GM12872 (cell line): ENCODE results near the gene GRM5.

Experiments used
- TF ChIP-seq, protein P1 (sequence below): IDR thresholded peaks from 3 replicates; pipeline ENCODE4 v1.5.1; 2011; ENCODE audit warnings: low read depth, mild to moderate bottlenecking, low read length, moderate library complexity; ENCODE audit not compliant: insufficient read depth

Gene GRM5

GRCh38 chr11:88618327-88619070 lies 447.3 kb downstream of the GRM5 start:
- TF ChIP-seq, protein P1, sequence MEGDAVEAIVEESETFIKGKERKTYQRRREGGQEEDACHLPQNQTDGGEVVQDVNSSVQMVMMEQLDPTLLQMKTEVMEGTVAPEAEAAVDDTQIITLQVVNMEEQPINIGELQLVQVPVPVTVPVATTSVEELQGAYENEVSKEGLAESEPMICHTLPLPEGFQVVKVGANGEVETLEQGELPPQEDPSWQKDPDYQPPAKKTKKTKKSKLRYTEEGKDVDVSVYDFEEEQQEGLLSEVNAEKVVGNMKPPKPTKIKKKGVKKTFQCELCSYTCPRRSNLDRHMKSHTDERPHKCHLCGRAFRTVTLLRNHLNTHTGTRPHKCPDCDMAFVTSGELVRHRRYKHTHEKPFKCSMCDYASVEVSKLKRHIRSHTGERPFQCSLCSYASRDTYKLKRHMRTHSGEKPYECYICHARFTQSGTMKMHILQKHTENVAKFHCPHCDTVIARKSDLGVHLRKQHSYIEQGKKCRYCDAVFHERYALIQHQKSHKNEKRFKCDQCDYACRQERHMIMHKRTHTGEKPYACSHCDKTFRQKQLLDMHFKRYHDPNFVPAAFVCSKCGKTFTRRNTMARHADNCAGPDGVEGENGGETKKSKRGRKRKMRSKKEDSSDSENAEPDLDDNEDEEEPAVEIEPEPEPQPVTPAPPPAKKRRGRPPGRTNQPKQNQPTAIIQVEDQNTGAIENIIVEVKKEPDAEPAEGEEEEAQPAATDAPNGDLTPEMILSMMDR = no peak

GRCh38 chr11:88617226-88617625 lies 448.6 kb downstream of the GRM5 start:
- TF ChIP-seq, protein P1 = no peak

GRCh38 chr11:88604260-88604659 lies 461.5 kb downstream of the GRM5 start:
- TF ChIP-seq, protein P1 = no peak

GRCh38 chr11:88603091-88603867 lies 462.5 kb downstream of the GRM5 start:
- TF ChIP-seq, protein P1 = no peak

DNA sequence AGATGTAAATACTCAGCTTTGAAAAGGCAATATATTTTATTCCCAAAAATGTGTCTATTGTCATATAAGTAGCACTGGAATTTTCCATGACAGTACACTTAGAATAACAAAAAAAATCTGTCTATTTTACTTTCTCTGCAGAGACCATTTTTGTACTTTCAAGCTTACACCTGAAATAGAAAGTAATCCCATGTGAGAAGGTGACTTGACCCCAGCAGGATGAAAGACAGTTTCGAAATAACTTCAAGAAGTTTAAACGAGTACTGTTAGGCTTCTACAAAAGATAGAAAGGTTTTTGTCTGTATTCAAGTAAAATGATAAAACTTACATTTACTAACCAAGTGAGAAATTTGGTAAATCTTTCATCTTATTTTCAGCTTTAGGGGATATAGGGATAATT lies 468.4 kb downstream of the GRM5 start:
- TF ChIP-seq, protein P1 = no peak

DNA sequence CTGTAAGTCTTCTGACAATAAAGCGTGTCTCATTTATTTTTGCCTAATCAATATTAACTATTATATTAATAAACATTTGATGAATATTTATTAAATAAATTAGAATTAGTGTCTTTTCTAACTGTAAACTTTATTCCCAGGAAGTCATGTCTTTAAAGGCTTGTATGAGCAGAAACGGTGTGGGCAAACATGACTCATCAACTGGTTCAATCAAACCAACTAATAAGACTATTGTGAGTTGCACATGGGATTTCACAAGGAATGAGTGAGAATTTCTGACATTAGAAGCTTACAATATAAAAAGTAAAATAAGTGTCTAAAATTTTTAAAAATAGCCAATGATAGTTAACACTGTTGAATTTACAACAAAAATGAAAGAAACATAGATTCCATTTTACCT lies 469.0 kb downstream of the GRM5 start:
- TF ChIP-seq, protein P1 = no peak

DNA sequence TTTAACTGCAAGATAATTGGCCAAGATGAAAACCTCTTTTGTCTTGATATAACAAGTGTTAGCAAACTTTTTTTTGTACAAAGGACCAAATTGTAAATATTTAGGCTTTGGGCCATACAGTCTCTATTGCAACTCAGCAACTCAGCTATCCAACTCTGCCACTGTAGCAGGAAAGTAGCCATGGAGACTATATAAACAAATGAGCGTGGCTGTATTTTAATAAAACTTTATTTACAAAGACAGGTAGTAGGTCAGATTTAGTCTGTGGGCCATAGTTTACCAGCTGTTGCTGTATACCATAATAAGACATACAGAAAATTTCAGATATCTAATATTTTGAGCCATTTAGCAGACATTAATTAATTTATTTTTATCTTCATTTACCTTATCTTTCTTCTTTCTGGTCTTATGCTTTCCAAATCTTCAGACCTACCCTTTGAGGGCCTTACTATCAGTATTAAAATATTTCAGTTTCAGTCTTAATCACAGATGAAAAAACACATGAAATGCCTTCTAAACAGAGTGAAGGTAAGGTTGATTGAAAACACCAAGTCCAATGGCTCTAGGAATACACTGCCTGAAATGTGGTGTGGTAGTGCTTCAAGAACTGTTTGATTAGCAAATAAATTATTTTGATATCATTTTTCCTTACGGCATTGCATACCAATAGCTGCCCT lies 471.4 kb downstream of the GRM5 start:
- TF ChIP-seq, protein P1 = no peak
